PC-3 (cell line): ENCODE measurements around the gene EXOSC10. TPM values are rescaled to one million over a fixed set of nuclear protein-coding genes. Genes with fewer than 3 reads are reported as not detected.

Experiments used
- ATAC-seq: fragments of 200-7000 bp; cut with Tn5 transposase; 2 replicates; pipeline ENCODE4 v1.9.1; 2020; ENCODE audit warnings: mild to moderate bottlenecking, moderate library complexity
- BruUV-seq: library from RNA; stranded (reverse); fragments of 400-500 nt; replicated peaks from 2 replicates; lab custom pipeline; 2021; lab: Mats Ljungman, UMichigan
- CTCF ChIA-PET: fragments of 300-600 bp; sonication (Branson Sonifier 250); formaldehyde crosslinking; loops from one replicate; lab custom pipeline; 2022; ENCODE audit warnings: antibody characterized with exemption; lab: Charles Lee
- POLR2A ChIA-PET: fragments of 300-600 bp; sonication (Branson Sonifier 250); formaldehyde crosslinking; loops from one replicate; lab custom pipeline; 2022; ENCODE audit warnings: antibody characterized with exemption; ENCODE audit not compliant: unreplicated experiment; lab: Charles Lee
- DNase-seq: peaks from one replicate; pipeline ENCODE4 v3.0.0-alpha.2; 2015
- H2AFZ ChIP-seq: fragments of 300-600 bp; sonication (generic); 2 replicates; pipeline ENCODE4 v1.6.0; 2016; ENCODE audit warnings: antibody characterized with exemption, low read length
- H3F3A ChIP-seq: fragments of 300-600 bp; sonication (generic); one replicate; pipeline ENCODE4 v1.6.0; 2017; ENCODE audit warnings: antibody characterized with exemption, low read length, control low read depth, mild to moderate bottlenecking; ENCODE audit not compliant: unreplicated experiment
- H3K27ac ChIP-seq: fragments of 300-600 bp; sonication (generic); 2 replicates; pipeline ENCODE4 v1.5.1; 2016; ENCODE audit warnings: mild to moderate bottlenecking, low read length
- H3K27me3 ChIP-seq: fragments of 300-600 bp; sonication (generic); 2 replicates; pipeline ENCODE4 v1.6.1; 2016; ENCODE audit warnings: low read length, mixed read lengths
- H3K36me3 ChIP-seq: fragments of 300-600 bp; sonication (generic); 2 replicates; pipeline ENCODE4 v1.6.1; 2016; ENCODE audit warnings: low read depth, mixed run types, low read length, mixed read lengths
- H3K4me1 ChIP-seq: fragments of 300-600 bp; sonication (generic); 2 replicates; pipeline ENCODE4 v1.5.1; 2016; ENCODE audit warnings: low read length; ENCODE audit not compliant: insufficient read depth
- H3K4me2 ChIP-seq: fragments of 300-600 bp; sonication (generic); 2 replicates; pipeline ENCODE4 v1.6.0; 2016; ENCODE audit warnings: low read length
- H3K4me3 ChIP-seq: fragments of 300-600 bp; sonication (generic); 2 replicates; pipeline ENCODE4 v1.5.1; 2016; ENCODE audit warnings: mild to moderate bottlenecking, low read length, mixed read lengths
- H3K79me2 ChIP-seq: fragments of 300-600 bp; sonication (generic); 2 replicates; pipeline ENCODE4 v1.6.1; 2017; ENCODE audit warnings: low read length, mixed read lengths
- H3K9ac ChIP-seq: fragments of 300-600 bp; sonication (generic); 2 replicates; pipeline ENCODE4 v1.6.0; 2016; ENCODE audit warnings: mild to moderate bottlenecking, low read length
- H3K9me2 ChIP-seq: fragments of 300-600 bp; sonication (generic); replicated peaks from 2 replicates; pipeline ENCODE4 v1.6.1; 2016; ENCODE audit warnings: mixed run types, low read length, mixed read lengths
- H3K9me3 ChIP-seq: fragments of 300-600 bp; sonication (generic); 2 replicates; pipeline ENCODE4 v1.6.1; 2016; ENCODE audit warnings: low read length, mixed read lengths
- H4K20me1 ChIP-seq: fragments of 300-600 bp; sonication (generic); 2 replicates; pipeline ENCODE4 v1.6.1; 2016; ENCODE audit warnings: low read length, mixed read lengths
- CTCF ChIP-seq: fragments of 300-600 bp; sonication (generic); conservative IDR thresholded peaks from 2 replicates; pipeline ENCODE4 v1.5.1; 2017; ENCODE audit warnings: antibody characterized with exemption, low read depth, mild to moderate bottlenecking, low read length
- EZH2 ChIP-seq: fragments of 300-600 bp; sonication (generic); IDR thresholded peaks from one replicate; pipeline ENCODE4 v1.6.1; 2017; ENCODE audit warnings: antibody characterized with exemption, mild to moderate bottlenecking, low read length; ENCODE audit not compliant: unreplicated experiment
- EZH2phosphoT487 ChIP-seq: fragments of 300-600 bp; sonication (generic); IDR thresholded peaks from 2 replicates; pipeline ENCODE4 v1.6.1; 2018; ENCODE audit warnings: mild to moderate bottlenecking, antibody characterized with exemption, low read length, borderline replicate concordance
- intact Hi-C: fragments of 100-400 bp; cut with micrococcal nuclease; formaldehyde crosslinking; loops from 2 replicates; pipeline ENCODE4 v1.9.0; 2023
- total RNA-seq: library from RNA; depleted of rRNA; stranded (reverse); fragments of >200 nt; gene quantifications from 2 replicates; pipeline ENCODE4 v1.2.3, GENCODE V29; 2014

The EXOSC10 gene
- total RNA-seq, 1 experiment from 2014 or later, result 96.3 TPM

DNA sequence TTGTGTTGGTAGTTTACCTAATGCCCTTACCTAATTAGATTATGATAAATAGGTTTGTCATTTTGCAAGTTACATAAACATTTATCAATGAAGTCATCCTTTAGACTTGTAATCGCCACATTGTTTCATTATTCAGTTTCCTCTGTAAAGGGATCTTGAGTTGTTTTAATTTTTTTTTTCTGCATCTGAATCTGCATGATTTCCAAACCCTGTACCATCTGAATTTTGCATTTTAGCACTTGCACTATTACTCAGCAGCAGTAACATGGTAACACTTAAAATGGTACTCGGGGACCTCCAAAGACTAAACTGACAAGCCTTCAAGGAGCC lies 74.8 kb downstream of the EXOSC10 start:
- ATAC-seq (no peak), DNase-seq (no peak)
- Histone ChIP-seq H3F3A (peaks cover 8% of the 10 kb centered on the region), H3K9me2 (no peaks in the 10 kb centered on the region), H3K79me2 (no peaks in the 10 kb centered on the region), H3K27ac (no peak overlapping the region), H3K27me3 (no peaks in the 10 kb centered on the region), H3K36me3 (peaks cover 54% of the 10 kb centered on the region), H3K4me2 (no peak overlapping the region), H3K4me1 (no peaks in the 10 kb centered on the region), H3K9me3 (no peaks in the 10 kb centered on the region), H3K9ac (no peak overlapping the region), H4K20me1 (peaks cover 24% of the 10 kb centered on the region; the same call in 1 of the 2 replicates), H3K4me3 (no peak overlapping the region), H2AFZ (no peak overlapping the region)
- TF ChIP-seq CTCF (no peak), EZH2phosphoT487 (no peak), EZH2 (no peak)
- intact Hi-C loops, result no loop called here
- BruUV-seq, result no TSS peak
- ChIA-PET CTCF (no interaction called here), POLR2A (no interaction called here)

- no peak overlapping the region for H3K4me2 ChIP-seq
- H3K4me3 ChIP-seq, result no peak overlapping the region
- no peak for TF ChIP-seq EZH2phosphoT487
- TF ChIP-seq CTCF, result no peak
- no peak for TF ChIP-seq EZH2
- POLR2A ChIA-PET, result no interaction called here
- H3K79me2 ChIP-seq, result no peaks in the 10 kb centered on the region
- no TSS peak for BruUV-seq
- no peaks in the 10 kb centered on the region for H3K4me1 ChIP-seq
- peaks cover 8% of the 10 kb centered on the region for H3F3A ChIP-seq
- H3K9ac ChIP-seq, result no peak overlapping the region
- intact Hi-C loops, result no loop called here
- no peaks in the 10 kb centered on the region for H3K9me2 ChIP-seq
- H3K9me3 ChIP-seq, result no peaks in the 10 kb centered on the region
- no peaks in the 10 kb centered on the region for H3K27me3 ChIP-seq
- H3K27ac ChIP-seq, result no peak overlapping the region
- CTCF ChIA-PET, result no interaction called here
- no peak overlapping the region for H2AFZ ChIP-seq
- peaks cover 25% of the 10 kb centered on the region; the same call in 1 of the 2 replicates for H4K20me1 ChIP-seq
- ATAC-seq (no peak), DNase-seq (no peak)
- H3K36me3 ChIP-seq, result peaks cover 57% of the 10 kb centered on the region
Measured at GRCh38 chr1:11024154-11024873, 75.4 kb downstream of the EXOSC10 start.

DNA sequence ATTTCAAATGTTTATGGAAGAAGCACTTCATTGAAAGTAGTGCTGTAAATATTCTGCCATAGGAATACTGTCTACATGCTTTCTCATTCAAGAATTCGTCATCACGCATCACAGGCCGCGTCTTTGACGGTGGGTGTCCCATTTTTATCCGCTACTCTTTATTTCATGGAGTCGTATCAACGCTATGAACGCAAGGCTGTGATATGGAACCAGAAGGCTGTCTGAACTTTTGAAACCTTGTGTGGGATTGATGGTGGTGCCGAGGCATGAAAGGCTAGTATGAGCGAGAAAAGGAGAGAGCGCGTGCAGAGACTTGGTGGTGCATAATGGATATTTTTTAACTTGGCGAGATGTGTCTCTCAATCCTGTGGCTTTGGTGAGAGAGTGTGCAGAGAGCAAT lies 76.5 kb downstream of the EXOSC10 start:
- Histone ChIP-seq H3K4me2 (no peak overlapping the region), H3K9ac (no peak overlapping the region), H3K4me3 (no peak overlapping the region), H3K27ac (no peak overlapping the region), H3K9me3 (no peaks in the 10 kb centered on the region), H3K4me1 (no peaks in the 10 kb centered on the region), H3F3A (peaks cover 8% of the 10 kb centered on the region), H3K79me2 (peaks cover 8% of the 10 kb centered on the region; the same call in 1 of the 2 replicates), H3K27me3 (no peaks in the 10 kb centered on the region), H3K36me3 (peaks cover 68% of the 10 kb centered on the region), H3K9me2 (no peaks in the 10 kb centered on the region), H4K20me1 (peaks cover 36% of the 10 kb centered on the region; the same call in 1 of the 2 replicates), H2AFZ (no peak overlapping the region)
- intact Hi-C loops, result no loop called here
- DNase-seq (no peak), ATAC-seq (no peak)
- BruUV-seq, result no TSS peak
- POLR2A ChIA-PET, result no interaction called here
- CTCF ChIA-PET, result no interaction called here
- no peak for TF ChIP-seq EZH2phosphoT487
- TF ChIP-seq CTCF, result no peak
- no peak for TF ChIP-seq EZH2
